ENCODE data around the gene KRTAP5-10.

DNA sequence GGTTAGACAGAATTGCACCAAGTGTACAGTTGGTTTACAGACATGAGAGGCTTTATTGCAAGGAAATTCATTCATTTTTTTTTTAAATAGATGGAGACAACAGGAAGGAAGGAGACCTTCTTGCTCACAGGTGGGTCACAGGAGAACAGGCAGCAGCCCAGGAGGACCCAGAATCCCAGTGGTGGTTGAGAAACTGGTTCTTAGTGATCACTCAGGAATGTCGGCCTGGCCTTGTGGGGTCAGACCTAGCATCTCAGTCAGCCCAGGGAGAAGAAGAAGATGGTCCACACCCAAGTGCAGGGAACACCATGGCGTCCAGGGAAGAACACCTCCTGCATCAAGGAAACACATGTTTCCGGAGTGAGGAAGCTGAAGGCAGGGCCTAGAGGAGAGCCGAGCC is 16.5 kb downstream of the KRTAP5-10 start:
- TF ChIP-seq RAD21 (IDR thresholded peaks at IDR 0.05; ENCODE audit: low read length) (no peak), FOSL2 (IDR thresholded peaks at IDR 0.05; ENCODE audit: borderline replicate concordance, low read depth) (no peak), TCF12 (IDR thresholded peaks at IDR 0.05) (no peak), RFX5 (IDR thresholded peaks at IDR 0.05; ENCODE audit: low read length) (no peak), GATA2 (CRISPR knock-in tag; IDR thresholded peaks at IDR 0.05) (no peak), FOXM1 (IDR thresholded peaks at IDR 0.05; ENCODE audit: low read depth) (no peak), JUND (IDR thresholded peaks at IDR 0.05) (no peak), EP300 (IDR thresholded peaks at IDR 0.05; ENCODE audit: borderline replicate concordance in 1 of 2, low read depth in 1 of 2, low read length in 1 of 2) (no peak), MEF2A (IDR thresholded peaks at IDR 0.05; ENCODE audit: borderline replicate concordance, low read depth) (no peak), POLR2AphosphoS5 (IDR thresholded peaks at IDR 0.05; ENCODE audit: low read depth, low read length) (no peak), RXRA (IDR thresholded peaks at IDR 0.05; ENCODE audit: borderline replicate concordance, low read depth) (no peak)
- TF ChIP-seq, protein P1, sequence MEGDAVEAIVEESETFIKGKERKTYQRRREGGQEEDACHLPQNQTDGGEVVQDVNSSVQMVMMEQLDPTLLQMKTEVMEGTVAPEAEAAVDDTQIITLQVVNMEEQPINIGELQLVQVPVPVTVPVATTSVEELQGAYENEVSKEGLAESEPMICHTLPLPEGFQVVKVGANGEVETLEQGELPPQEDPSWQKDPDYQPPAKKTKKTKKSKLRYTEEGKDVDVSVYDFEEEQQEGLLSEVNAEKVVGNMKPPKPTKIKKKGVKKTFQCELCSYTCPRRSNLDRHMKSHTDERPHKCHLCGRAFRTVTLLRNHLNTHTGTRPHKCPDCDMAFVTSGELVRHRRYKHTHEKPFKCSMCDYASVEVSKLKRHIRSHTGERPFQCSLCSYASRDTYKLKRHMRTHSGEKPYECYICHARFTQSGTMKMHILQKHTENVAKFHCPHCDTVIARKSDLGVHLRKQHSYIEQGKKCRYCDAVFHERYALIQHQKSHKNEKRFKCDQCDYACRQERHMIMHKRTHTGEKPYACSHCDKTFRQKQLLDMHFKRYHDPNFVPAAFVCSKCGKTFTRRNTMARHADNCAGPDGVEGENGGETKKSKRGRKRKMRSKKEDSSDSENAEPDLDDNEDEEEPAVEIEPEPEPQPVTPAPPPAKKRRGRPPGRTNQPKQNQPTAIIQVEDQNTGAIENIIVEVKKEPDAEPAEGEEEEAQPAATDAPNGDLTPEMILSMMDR (IDR thresholded peaks at IDR 0.05): no peak
- TF ChIP-seq, protein P2, sequence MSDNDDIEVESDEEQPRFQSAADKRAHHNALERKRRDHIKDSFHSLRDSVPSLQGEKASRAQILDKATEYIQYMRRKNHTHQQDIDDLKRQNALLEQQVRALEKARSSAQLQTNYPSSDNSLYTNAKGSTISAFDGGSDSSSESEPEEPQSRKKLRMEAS (IDR thresholded peaks at IDR 0.05; ENCODE audit: low read depth): no peak

All from SK-N-SH (cell line).